GM12878 (cell line): Measurements from ENCODE around the gene SPRYD3. TPM values are rescaled to one million over a fixed set of nuclear protein-coding genes. Genes with fewer than 3 reads are reported as not detected.

ENCODE experiments used
- ATAC-seq: fragments of 200-7000 bp; cut with Tn5 transposase; 3 replicates; pipeline ENCODE4 v1.9.1; 2020; ENCODE audit warnings: mild to moderate bottlenecking, moderate library complexity
- BruUV-seq: library from RNA; stranded (reverse); fragments of 400-500 nt; replicated peaks from 2 replicates; lab custom pipeline; 2021; lab: Mats Ljungman, UMichigan
- CTCF ChIA-PET: fragments of 300-600 bp; sonication (Branson Sonifier 250); formaldehyde crosslinking; extraction: SDS; loops from one replicate; lab custom pipeline; 2021; ENCODE audit warnings: inconsistent platforms; lab: Yijun Ruan, JAX
- POLR2A ChIA-PET: fragments of 350-600 bp; formaldehyde crosslinking; extraction: SDS; loops from one replicate; lab custom pipeline; 2021; ENCODE audit warnings: inconsistent platforms; lab: Charles Lee
- RAD21 ChIA-PET: fragments of 300-600 bp; sonication (Branson Sonifier 250); formaldehyde crosslinking; loops from one replicate; lab custom pipeline; 2023; ENCODE audit warnings: antibody characterized with exemption; ENCODE audit not compliant: unreplicated experiment; lab: Charles Lee
- SMC1A ChIA-PET: fragments of 300-600 bp; sonication (Branson Sonifier 250); formaldehyde crosslinking; loops from one replicate; lab custom pipeline; 2023; ENCODE audit not compliant: unreplicated experiment, uncharacterized antibody; lab: Charles Lee
- DNase-seq: peaks from one replicate; pipeline ENCODE4 v3.0.0-alpha.2; 2011; ENCODE audit warnings: low read depth, low spot score
- FAIRE-seq: peaks from 3 replicates; lab custom pipeline; 2011; peaks lifted over from hg19 to GRCh38; lab: Jason Lieb, UNC
- H2AFZ ChIP-seq: 2 replicates; pipeline ENCODE4 v1.6.0; 2011; ENCODE audit warnings: low read depth, low read length, control low read depth; ENCODE audit not compliant: control insufficient read depth
- H3K27ac ChIP-seq: 2 replicates; pipeline ENCODE4 v1.5.1; 2011; ENCODE audit warnings: control low read depth; ENCODE audit not compliant: control insufficient read depth, insufficient read depth
- H3K27me3 ChIP-seq, 2 experiments: replicated peaks in 1 of 2; 2 replicates each; pipeline versions ENCODE4 v1.6.0 to v1.6.1; 2011; ENCODE audit warnings: low read length in 1 of 2; ENCODE audit not compliant: control insufficient read depth in 2 of 2, insufficient read depth in 2 of 2
- H3K36me3 ChIP-seq, 2 experiments: 2 replicates each; pipeline ENCODE4 v1.5.1; 2011; ENCODE audit warnings: low read length in 1 of 2; ENCODE audit not compliant: control insufficient read depth in 2 of 2, insufficient read depth in 2 of 2
- H3K4me1 ChIP-seq: 2 replicates; pipeline ENCODE4 v1.6.1; 2011; ENCODE audit warnings: mild to moderate bottlenecking, low read length, moderate library complexity, mixed read lengths; ENCODE audit not compliant: control insufficient read depth, insufficient read depth
- H3K4me2 ChIP-seq: 2 replicates; pipeline ENCODE4 v1.6.0; 2011; ENCODE audit warnings: control low read depth; ENCODE audit not compliant: control insufficient read depth, insufficient read depth
- H3K4me3 ChIP-seq: fragments of 200-600 bp; sonication (generic); 2 replicates; pipeline ENCODE4 v1.5.1; 2016
- H3K79me2 ChIP-seq: 2 replicates; pipeline ENCODE4 v1.6.0; 2011; ENCODE audit warnings: low read length; ENCODE audit not compliant: control insufficient read depth, insufficient read depth
- H3K9ac ChIP-seq: 2 replicates; pipeline ENCODE4 v1.8.0; 2011; ENCODE audit warnings: low read length, control low read depth, mixed read lengths; ENCODE audit not compliant: control insufficient read depth, insufficient read depth
- H3K9me3 ChIP-seq: replicated peaks from 3 replicates; pipeline ENCODE4 v1.5.1; 2011; ENCODE audit warnings: mild to moderate bottlenecking, low read length; ENCODE audit not compliant: control insufficient read depth, insufficient read depth
- H4K20me1 ChIP-seq: 2 replicates; pipeline ENCODE4 v1.6.0; 2011; ENCODE audit not compliant: control insufficient read depth, insufficient read depth
- BMI1 ChIP-seq: fragments of 450-650 bp; IDR thresholded peaks from 2 replicates; pipeline ENCODE4 v1.6.1; 2016; ENCODE audit warnings: mild to moderate bottlenecking, moderate library complexity, borderline replicate concordance
- IKZF1 ChIP-seq: fragments of 450-650 bp; conservative IDR thresholded peaks from 2 replicates; pipeline ENCODE4 v1.6.1; 2017; ENCODE audit warnings: antibody characterized with exemption, mild to moderate bottlenecking
- IRF4 ChIP-seq: IDR thresholded peaks from 2 replicates; pipeline ENCODE4 v1.6.1; 2011; ENCODE audit warnings: low read depth, low read length
- KLF5 ChIP-seq: fragments of 450-650 bp; IDR thresholded peaks from 2 replicates; pipeline ENCODE4 v1.6.1; 2014; ENCODE audit warnings: mild to moderate bottlenecking; ENCODE audit not compliant: partially characterized antibody
- MXI1 ChIP-seq: fragments of 150-350 bp; IDR thresholded peaks from 2 replicates; pipeline ENCODE4 v1.6.1; 2011; ENCODE audit warnings: low read depth, mild to moderate bottlenecking, inconsistent platforms, low read length, improper control_type of control experiment
- RUNX3 ChIP-seq: IDR thresholded peaks from 2 replicates; pipeline ENCODE4 v1.6.1; 2012; ENCODE audit warnings: low read length, inconsistent platforms
- SMAD1 ChIP-seq: fragments of 450-650 bp; IDR thresholded peaks from 2 replicates; pipeline ENCODE4 v1.6.1; 2018; ENCODE audit warnings: mild to moderate bottlenecking, low read depth; ENCODE audit not compliant: partially characterized antibody
- SMARCA5 ChIP-seq: fragments of 450-650 bp; IDR thresholded peaks from 2 replicates; pipeline ENCODE4 v1.6.1; 2017; ENCODE audit warnings: mild to moderate bottlenecking
- TCF3 ChIP-seq: IDR thresholded peaks from 2 replicates; pipeline ENCODE4 v1.6.1; 2012; ENCODE audit warnings: low read depth, mild to moderate bottlenecking, low read length, borderline replicate concordance; ENCODE audit not compliant: insufficient read depth
- ZNF384 ChIP-seq: IDR thresholded peaks from 2 replicates; pipeline ENCODE4 v1.6.1; 2012; ENCODE audit warnings: low read depth, mild to moderate bottlenecking, low read length, improper control_type of control experiment, borderline replicate concordance
- WGBS: methylation state at CpG from one replicate; pipeline ENCODE4 v1.1.6; 2016; ENCODE audit warnings: low lambda C conversion rate; ENCODE audit not compliant: insufficient replicate concordance, insufficient coverage; ENCODE audit errors: missing lambda C conversion rate; 5-methylcytosine and 5-hydroxymethylcytosine counted together
- in situ Hi-C: fragments of 300-500 bp; cut with MboI; formaldehyde crosslinking; loops from 9 replicates; pipeline ENCODE4 v1.14.3; 2018; ENCODE audit warnings: mixed read lengths
- intact Hi-C: fragments of 100-400 bp; cut with micrococcal nuclease; formaldehyde crosslinking; loops from one replicate; pipeline ENCODE4 v1.14.2; 2022; ENCODE audit not compliant: unreplicated experiment
- polyA plus RNA-seq, 11 experiments: library from polyadenylated mRNA; depleted of rRNA in 4 of 11; unstranded in 6 of 11; stranded (reverse) in 5 of 11; fragments of >200 nt; fragmentation: Nextera tagmentation in 4 of 11; fragmentation: Illumina TruSeq in 1 of 11; extraction: Ambion mirVana in 4 of 11; extraction: Trizol in 1 of 11; gene quantifications; 1 replicate in 1 of 11; 2 replicates in 10 of 11; pipeline versions ENCODE4 v1.2.1 to v1.2.3, GENCODE V29; 2011 to 2016; ENCODE audit warnings: inconsistent platforms in 2 of 11, missing spikeins in 2 of 11, low read depth in 1 of 11
- total RNA-seq, 4 experiments: library from RNA; depleted of rRNA in 3 of 4; stranded (reverse); fragments of >200 nt in 3 of 4; fragmentation: Illumina TruSeq in 1 of 4; extraction: Trizol in 1 of 4; gene quantifications; 2 replicates each; pipeline versions ENCODE4 v1.2.1 to v1.2.3, GENCODE V29; 2013 to 2021

The SPRYD3 gene
- total and polyA plus RNA-seq, 10 of the 15 experiments (the other 5 are each of a cell fraction or from before 2014, with no cell fraction given), result 2.3 to 26.4 (median 20.2) TPM

DNA sequence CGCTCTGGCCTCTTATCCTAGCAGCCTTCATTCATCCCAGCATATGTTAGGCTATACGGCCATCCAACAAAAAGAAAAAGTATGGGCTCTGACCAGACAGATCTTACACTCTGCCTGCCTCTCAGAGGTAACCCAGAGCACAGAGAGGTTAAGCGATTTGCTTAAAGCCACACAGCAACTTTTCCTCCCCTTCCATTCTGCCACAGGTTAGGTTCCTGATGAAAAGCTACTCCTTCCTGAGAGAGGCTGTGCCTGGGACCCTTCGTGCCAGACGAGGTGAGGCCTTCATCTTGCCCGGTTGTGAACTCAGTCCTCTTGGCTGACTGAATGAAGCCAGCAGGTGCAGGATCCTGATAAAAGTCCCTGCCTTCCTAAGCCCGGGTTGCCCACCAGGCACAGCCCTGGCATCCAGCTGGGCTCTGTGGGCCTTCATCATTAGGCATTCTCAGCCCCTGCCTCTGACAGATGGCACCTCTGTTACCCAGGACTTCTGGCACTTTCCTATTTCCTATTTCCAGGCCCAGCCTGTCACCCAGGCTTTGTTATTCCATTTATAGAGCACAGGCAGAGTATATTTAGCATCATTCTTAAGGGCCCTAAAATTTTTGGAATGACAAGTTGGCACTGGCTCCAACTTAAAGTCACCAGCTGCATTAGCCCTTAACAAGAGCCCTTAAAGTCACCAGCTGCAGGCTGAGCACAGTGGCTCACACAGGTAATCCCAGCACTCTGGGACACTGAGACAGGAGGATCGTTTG lies 36.9 kb upstream of the SPRYD3 start:
- FAIRE-seq, result no peak

DNA sequence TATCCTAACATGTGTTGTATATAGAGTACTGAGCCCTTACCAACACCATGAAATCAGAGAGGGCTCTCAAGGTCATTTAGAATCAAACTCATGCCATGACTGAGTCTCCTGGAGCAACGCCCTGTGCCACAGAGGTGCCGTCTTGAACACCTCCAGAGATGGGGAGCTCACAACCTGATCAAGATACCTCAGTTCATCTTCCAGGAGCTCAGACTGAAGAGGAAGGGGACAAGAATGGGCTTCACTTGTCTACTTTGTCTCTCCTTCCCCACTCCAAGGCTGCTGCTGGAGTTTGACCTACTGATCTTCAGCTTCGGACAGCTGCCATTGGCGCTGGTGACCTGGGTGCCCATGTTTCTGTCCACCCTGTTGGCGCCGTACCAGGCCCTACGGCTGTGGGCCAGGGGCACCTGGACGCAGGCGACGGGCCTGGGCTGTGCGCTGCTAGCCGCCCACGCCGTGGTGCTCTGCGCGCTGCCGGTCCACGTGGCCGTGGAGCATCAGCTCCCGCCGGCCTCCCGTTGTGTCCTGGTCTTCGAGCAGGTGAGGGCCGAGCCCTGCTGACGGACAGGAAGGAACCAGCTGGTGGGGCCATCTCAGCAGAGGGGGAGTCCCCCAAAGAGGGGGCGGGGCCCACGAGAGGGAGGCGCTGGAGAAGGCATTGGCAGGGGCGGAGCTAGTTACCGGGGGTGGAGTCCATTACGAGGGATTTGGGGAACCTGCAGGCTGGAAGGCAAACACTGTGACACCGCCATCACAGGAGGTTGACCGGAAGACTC lies 36.1 kb upstream of the SPRYD3 start:
- in situ Hi-C loops, result no loop called here
- Histone ChIP-seq H3K36me3 (no peaks in the 10 kb centered on the region), H3K4me2 (no peak overlapping the region), H2AFZ (no peak overlapping the region)
- BruUV-seq, result no TSS peak
- DNase-seq (no peak), FAIRE-seq (no peak)
- POLR2A ChIA-PET, result interaction anchor here (0.7 to 1.0 kb wide), 2 partner anchors 137 to 207 kb away, joined by 3 to 17 read pairs; no protein-coding TSS in a partner anchor
- TF ChIP-seq KLF5, result no peak
- no peak for TF ChIP-seq IKZF1
- TF ChIP-seq IRF4, result no peak
- TF ChIP-seq RUNX3, result no peak
- no peak for TF ChIP-seq ZNF384
- no peak for TF ChIP-seq SMARCA5
- TF ChIP-seq, all 136 proteins: peak for 0
- Histone ChIP-seq H4K20me1 (no peaks in the 10 kb centered on the region), H3K9me3 (no peaks in the 10 kb centered on the region), H3K4me3 (no peak overlapping the region), H3K27me3 (no peaks in the 10 kb centered on the region), H3K27ac (no peak overlapping the region), H3K79me2 (no peaks in the 10 kb centered on the region), H3K4me1 (no peaks in the 10 kb centered on the region), H3K9ac (no peak overlapping the region)
- CTCF ChIA-PET, result interaction anchor here (1.5 to 1.7 kb wide), 2 partner anchors 16 to 49 kb away, joined by 4 to 9 read pairs; no protein-coding TSS in a partner anchor
- intact Hi-C loops, result no loop called here
- 83% methylated on average over 33 of the region's 33 CpGs for WGBS
- SMC1A ChIA-PET, result no interaction called here
- RAD21 ChIA-PET, result no interaction called here
- peak; percentile 66 for ATAC-seq

More for the DNA sequence above, 36.9 kb upstream of the SPRYD3 start:
- in situ Hi-C loops, result no loop called here
- ChIA-PET POLR2A (interaction anchor here (0.7 to 1.0 kb wide), 2 partner anchors 138 to 399 kb away, joined by 5 to 17 read pairs; no protein-coding TSS in a partner anchor), RAD21 (interaction anchor here (1.0 kb wide), 1 partner anchor 50 kb away, joined by 4 read pairs; no protein-coding TSS in a partner anchor), CTCF (interaction anchor here (1.5 to 1.7 kb wide), 2 partner anchors 17 to 50 kb away, joined by 4 to 9 read pairs; no protein-coding TSS in a partner anchor), SMC1A (interaction anchor here (1.0 kb wide), 1 partner anchor 17 kb away, joined by 4 read pairs; no protein-coding TSS in a partner anchor)
- Histone ChIP-seq H3K9ac (no peak overlapping the region), H3K79me2 (no peaks in the 10 kb centered on the region), H3K27ac (no peak overlapping the region), H3K9me3 (no peaks in the 10 kb centered on the region), H4K20me1 (no peaks in the 10 kb centered on the region), H3K4me2 (no peak overlapping the region), H3K27me3 (no peaks in the 10 kb centered on the region), H3K4me1 (no peaks in the 10 kb centered on the region), H3K4me3 (no peak overlapping the region), H2AFZ (no peak overlapping the region), H3K36me3 (no peaks in the 10 kb centered on the region)
- TF ChIP-seq TCF3, result no peak
- TF ChIP-seq MXI1, result no peak
- peak; percentile 72 for TF ChIP-seq SMARCA5
- no peak for TF ChIP-seq BMI1
- no peak for TF ChIP-seq SMAD1
- WGBS, result 77% methylated on average over 8 of the region's 8 CpGs
- intact Hi-C loops, result no loop called here
- ATAC-seq (no peak), DNase-seq (no peak)
- no TSS peak for BruUV-seq
